Measurements from ENCODE around the gene CCL4. TPM values are rescaled to one million over a fixed set of nuclear protein-coding genes. Genes with fewer than 3 reads are reported as not detected.

The CCL4 gene
- total and polyA plus RNA-seq, 4 donors = 1.7 to 4.6 (median 2.8) TPM

DNA sequence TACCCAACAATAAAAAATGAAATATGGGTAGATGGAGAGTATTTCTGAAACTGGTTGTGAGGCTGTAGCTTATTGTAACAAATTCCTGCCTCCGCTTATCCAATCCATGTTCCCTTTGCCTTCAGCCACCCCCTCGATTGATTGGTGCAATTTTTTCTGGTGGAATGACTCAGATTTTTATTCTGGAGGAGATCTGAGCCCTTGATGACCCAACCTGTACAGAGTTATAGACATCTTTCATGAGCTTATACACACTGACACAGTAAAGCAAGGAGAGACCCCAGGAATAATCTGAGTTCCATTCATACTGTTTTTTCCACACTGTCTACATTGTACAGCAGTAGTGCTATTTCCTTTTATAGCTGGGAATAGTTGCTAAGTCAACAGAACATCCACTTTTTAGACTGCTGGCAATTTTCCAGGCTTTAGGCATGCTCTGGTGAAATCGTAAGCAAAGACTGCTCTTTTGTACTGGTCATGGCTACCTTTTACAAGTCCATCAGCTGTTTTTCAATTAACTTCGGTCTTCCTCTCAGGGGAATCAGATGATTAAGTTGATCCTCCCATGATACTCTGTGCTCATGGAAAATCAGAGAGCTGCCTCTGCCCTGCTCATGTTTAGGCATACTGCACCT lies 30.1 kb downstream of the CCL4 start:
- H3K27me3 ChIP-seq (ENCODE audit: control insufficient read depth in 4 of 4, insufficient read depth in 4 of 4, low read length in 3 of 4) = no peaks in the 10 kb centered on the region
- no peak overlapping the region for H3K9ac ChIP-seq (ENCODE audit: low read depth in 1 of 2, low read length in 2 of 2)
- no peaks in the 10 kb centered on the region for H3K4me1 ChIP-seq (ENCODE audit: control insufficient read depth in 4 of 4, insufficient read depth in 4 of 4, low read length in 3 of 4)
- DNase-seq (ENCODE audit: low spot score) = no peak
- H3K9me3 ChIP-seq (ENCODE audit: control insufficient read depth in 4 of 4, low read length in 3 of 4) = no peaks in the 10 kb centered on the region
- 45% methylated on average over 4 of the region's 4 CpGs for WGBS
- no peaks in the 10 kb centered on the region for H3K36me3 ChIP-seq (ENCODE audit: control insufficient read depth in 4 of 4, insufficient read depth in 3 of 4, low read depth in 1 of 4, low read length in 3 of 4)
- TF ChIP-seq SP1 (IDR thresholded peaks at IDR 0.05) (no peak), TAF1 (conservative IDR thresholded peaks at IDR 0.05) (no peak), RAD21 (IDR thresholded peaks at IDR 0.05) (no peak), NR2F2 (IDR thresholded peaks at IDR 0.05) (no peak), YY1 (IDR thresholded peaks at IDR 0.05) (no peak), GABPA (IDR thresholded peaks at IDR 0.05 in 1 of 2, conservative IDR thresholded peaks at IDR 0.05 in 1 of 2) (no peak), FOXA1 (IDR thresholded peaks at IDR 0.05) (no peak), FOXA2 (IDR thresholded peaks at IDR 0.05) (no peak), HNF4A (conservative IDR thresholded peaks at IDR 0.05) (no peak), HNF4G (IDR thresholded peaks at IDR 0.05) (no peak), EGR1 (IDR thresholded peaks at IDR 0.05; ENCODE audit: low read depth in 2 of 2) (no peak), JUND (IDR thresholded peaks at IDR 0.05) (no peak), RXRA (IDR thresholded peaks at IDR 0.05) (no peak)
- TF ChIP-seq, protein P1, sequence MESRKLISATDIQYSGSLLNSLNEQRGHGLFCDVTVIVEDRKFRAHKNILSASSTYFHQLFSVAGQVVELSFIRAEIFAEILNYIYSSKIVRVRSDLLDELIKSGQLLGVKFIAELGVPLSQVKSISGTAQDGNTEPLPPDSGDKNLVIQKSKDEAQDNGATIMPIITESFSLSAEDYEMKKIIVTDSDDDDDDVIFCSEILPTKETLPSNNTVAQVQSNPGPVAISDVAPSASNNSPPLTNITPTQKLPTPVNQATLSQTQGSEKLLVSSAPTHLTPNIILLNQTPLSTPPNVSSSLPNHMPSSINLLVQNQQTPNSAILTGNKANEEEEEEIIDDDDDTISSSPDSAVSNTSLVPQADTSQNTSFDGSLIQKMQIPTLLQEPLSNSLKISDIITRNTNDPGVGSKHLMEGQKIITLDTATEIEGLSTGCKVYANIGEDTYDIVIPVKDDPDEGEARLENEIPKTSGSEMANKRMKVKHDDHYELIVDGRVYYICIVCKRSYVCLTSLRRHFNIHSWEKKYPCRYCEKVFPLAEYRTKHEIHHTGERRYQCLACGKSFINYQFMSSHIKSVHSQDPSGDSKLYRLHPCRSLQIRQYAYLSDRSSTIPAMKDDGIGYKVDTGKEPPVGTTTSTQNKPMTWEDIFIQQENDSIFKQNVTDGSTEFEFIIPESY (IDR thresholded peaks at IDR 0.05) = no peak
- TF ChIP-seq, protein P2, sequence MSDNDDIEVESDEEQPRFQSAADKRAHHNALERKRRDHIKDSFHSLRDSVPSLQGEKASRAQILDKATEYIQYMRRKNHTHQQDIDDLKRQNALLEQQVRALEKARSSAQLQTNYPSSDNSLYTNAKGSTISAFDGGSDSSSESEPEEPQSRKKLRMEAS (IDR thresholded peaks at IDR 0.05) = no peak
- TF ChIP-seq, protein P3, sequence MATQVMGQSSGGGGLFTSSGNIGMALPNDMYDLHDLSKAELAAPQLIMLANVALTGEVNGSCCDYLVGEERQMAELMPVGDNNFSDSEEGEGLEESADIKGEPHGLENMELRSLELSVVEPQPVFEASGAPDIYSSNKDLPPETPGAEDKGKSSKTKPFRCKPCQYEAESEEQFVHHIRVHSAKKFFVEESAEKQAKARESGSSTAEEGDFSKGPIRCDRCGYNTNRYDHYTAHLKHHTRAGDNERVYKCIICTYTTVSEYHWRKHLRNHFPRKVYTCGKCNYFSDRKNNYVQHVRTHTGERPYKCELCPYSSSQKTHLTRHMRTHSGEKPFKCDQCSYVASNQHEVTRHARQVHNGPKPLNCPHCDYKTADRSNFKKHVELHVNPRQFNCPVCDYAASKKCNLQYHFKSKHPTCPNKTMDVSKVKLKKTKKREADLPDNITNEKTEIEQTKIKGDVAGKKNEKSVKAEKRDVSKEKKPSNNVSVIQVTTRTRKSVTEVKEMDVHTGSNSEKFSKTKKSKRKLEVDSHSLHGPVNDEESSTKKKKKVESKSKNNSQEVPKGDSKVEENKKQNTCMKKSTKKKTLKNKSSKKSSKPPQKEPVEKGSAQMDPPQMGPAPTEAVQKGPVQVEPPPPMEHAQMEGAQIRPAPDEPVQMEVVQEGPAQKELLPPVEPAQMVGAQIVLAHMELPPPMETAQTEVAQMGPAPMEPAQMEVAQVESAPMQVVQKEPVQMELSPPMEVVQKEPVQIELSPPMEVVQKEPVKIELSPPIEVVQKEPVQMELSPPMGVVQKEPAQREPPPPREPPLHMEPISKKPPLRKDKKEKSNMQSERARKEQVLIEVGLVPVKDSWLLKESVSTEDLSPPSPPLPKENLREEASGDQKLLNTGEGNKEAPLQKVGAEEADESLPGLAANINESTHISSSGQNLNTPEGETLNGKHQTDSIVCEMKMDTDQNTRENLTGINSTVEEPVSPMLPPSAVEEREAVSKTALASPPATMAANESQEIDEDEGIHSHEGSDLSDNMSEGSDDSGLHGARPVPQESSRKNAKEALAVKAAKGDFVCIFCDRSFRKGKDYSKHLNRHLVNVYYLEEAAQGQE (IDR thresholded peaks at IDR 0.05) = no peak
- TF ChIP-seq, protein P4, sequence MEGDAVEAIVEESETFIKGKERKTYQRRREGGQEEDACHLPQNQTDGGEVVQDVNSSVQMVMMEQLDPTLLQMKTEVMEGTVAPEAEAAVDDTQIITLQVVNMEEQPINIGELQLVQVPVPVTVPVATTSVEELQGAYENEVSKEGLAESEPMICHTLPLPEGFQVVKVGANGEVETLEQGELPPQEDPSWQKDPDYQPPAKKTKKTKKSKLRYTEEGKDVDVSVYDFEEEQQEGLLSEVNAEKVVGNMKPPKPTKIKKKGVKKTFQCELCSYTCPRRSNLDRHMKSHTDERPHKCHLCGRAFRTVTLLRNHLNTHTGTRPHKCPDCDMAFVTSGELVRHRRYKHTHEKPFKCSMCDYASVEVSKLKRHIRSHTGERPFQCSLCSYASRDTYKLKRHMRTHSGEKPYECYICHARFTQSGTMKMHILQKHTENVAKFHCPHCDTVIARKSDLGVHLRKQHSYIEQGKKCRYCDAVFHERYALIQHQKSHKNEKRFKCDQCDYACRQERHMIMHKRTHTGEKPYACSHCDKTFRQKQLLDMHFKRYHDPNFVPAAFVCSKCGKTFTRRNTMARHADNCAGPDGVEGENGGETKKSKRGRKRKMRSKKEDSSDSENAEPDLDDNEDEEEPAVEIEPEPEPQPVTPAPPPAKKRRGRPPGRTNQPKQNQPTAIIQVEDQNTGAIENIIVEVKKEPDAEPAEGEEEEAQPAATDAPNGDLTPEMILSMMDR (IDR thresholded peaks at IDR 0.05; ENCODE audit: low read depth, low read length, missing input control) = no peak
- TF ChIP-seq, protein P5, sequence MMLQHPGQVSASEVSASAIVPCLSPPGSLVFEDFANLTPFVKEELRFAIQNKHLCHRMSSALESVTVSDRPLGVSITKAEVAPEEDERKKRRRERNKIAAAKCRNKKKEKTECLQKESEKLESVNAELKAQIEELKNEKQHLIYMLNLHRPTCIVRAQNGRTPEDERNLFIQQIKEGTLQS (IDR thresholded peaks at IDR 0.05) = no peak
- no peak overlapping the region for H3K27ac ChIP-seq (ENCODE audit: low read depth in 1 of 2, low read length in 2 of 2)
- H3K4me3 ChIP-seq (ENCODE audit: low read depth in 1 of 3, low read length in 3 of 3) = no peak overlapping the region
